SH-SY5Y (cell line): ENCODE results near the gene EVPL.

Experiments
- GATA2 ChIP-seq: IDR thresholded peaks from 2 replicates; pipeline ENCODE4 v1.6.1; 2011; ENCODE audit warnings: mild to moderate bottlenecking, low read depth, low read length
- GATA3 ChIP-seq: IDR thresholded peaks from 2 replicates; pipeline ENCODE4 v1.6.1; 2011; ENCODE audit warnings: low read depth, mild to moderate bottlenecking, low read length, moderate library complexity

DNA sequence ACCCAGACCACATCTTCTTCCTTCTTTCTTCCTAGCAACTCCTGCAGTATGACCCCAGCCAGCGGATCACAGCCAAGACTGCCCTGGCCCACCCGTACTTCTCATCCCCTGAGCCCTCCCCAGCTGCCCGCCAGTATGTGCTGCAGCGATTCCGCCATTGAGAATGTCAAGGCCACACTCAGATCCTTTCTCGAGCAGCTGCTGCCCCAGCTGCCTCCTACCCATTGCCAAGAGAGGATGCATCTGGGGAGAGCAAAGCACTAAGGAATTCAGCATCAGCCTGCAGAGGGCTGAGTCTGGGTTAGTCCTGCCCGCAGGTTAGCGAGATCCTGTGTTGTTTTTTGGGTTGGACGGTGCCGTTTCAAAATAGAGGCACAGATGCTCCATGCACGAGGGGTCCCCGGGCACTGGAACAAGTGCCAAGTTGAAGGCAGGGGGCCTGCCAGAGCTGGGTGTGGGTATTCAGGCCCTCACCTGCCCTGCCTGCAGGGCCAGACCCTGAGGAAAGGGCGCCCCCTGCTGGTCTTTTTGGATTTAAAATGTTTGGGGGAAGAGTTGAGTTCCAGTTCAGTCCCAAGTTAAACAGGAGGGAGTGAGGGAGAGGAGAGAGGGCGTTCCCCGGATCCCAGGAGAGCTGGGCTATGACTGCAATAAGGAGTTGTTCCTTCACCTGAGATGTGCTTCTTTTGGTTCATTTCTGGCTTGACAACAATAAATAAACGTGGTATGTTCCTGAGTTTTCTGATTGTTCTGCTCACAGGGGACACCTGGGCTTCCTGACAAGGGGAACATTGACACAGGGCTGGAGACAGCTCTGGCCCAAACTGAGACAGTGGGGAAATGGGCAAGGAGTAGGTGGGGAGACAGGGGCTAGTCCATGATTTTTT lies 21.6 kb downstream of the EVPL start:
- TF ChIP-seq GATA2 (no peak), GATA3 (no peak)
